ENCODE results near the gene DNM2. TPM values are rescaled to one million over a fixed set of nuclear protein-coding genes. Genes with fewer than 3 reads are reported as not detected.
"Not testable (repeated sequence)": the region's sequence is repeated elsewhere in the genome, so short reads cannot be mapped to it uniquely, and the experiment has no call there.

The DNM2 gene
- total and polyA plus RNA-seq, 3 donors from 2014 or later, result 166 to 274 (median 226) TPM

GRCh38 chr19:10854350-10855089 lies 136.6 kb downstream of the DNM2 start:
- Histone ChIP-seq H3K4me1 (no peaks in the 10 kb centered on the region), H3K4me3 (no peak overlapping the region), H3K27ac (no peak overlapping the region), H3K27me3 (no peaks in the 10 kb centered on the region), H3K9me3 (no peaks in the 10 kb centered on the region), H3K36me3 (ENCODE audit: low read depth, missing control alignments) (no peaks in the 10 kb centered on the region)
- DNase-seq, result no peak
- WGBS, 2 donors, result 49 to 64% methylated on average over 7 of the region's 7 CpGs
- TF ChIP-seq CTCF (IDR thresholded peaks at IDR 0.05) (no peak), POLR2A (IDR thresholded peaks at IDR 0.05) (no peak)
- intact Hi-C loops (cut with DNase I; ENCODE audit: low total_unique reads), result no loop called here

GRCh38 chr19:10855879-10856522 lies 138.1 kb downstream of the DNM2 start:
- no peaks in the 10 kb centered on the region for H3K36me3 ChIP-seq (ENCODE audit: low read depth, missing control alignments)
- DNase-seq, result peak; percentile 36

GRCh38 chr19:10856899-10857298 lies 139.0 kb downstream of the DNM2 start:
- H3K27me3 ChIP-seq, result not testable (repeated sequence)

More at GRCh38 chr19:10855879-10856522, 138.1 kb downstream of the DNM2 start:
- WGBS, 2 donors, result 77 to 92% methylated on average over 5 of the region's 5 CpGs
- Histone ChIP-seq H3K27ac (no peak overlapping the region), H3K9me3 (no peaks in the 10 kb centered on the region), H3K4me3 (no peak overlapping the region), H3K27me3 (no peaks in the 10 kb centered on the region), H3K4me1 (no peaks in the 10 kb centered on the region)
- TF ChIP-seq POLR2A (IDR thresholded peaks at IDR 0.05) (no peak), CTCF (IDR thresholded peaks at IDR 0.05) (peak in 2 of 3 experiments; percentile 38 to 41)
- intact Hi-C loops (cut with DNase I; ENCODE audit: low total_unique reads), result no loop called here

GRCh38 chr19:10858204-10858828 lies 140.4 kb downstream of the DNM2 start:
- no peaks in the 10 kb centered on the region for H3K27me3 ChIP-seq
- peak; percentile 18 to 58 (median 54) for TF ChIP-seq CTCF (IDR thresholded peaks at IDR 0.05)
- TF ChIP-seq POLR2A (IDR thresholded peaks at IDR 0.05), result no peak
- no peaks in the 10 kb centered on the region for H3K36me3 ChIP-seq (ENCODE audit: low read depth, missing control alignments)
- 54 to 72% methylated on average over 4 of the region's 4 CpGs for whole genome bisulfite sequencing, 2 donors
- DNase-seq, result no peak
- no peaks in the 10 kb centered on the region for H3K9me3 ChIP-seq
- H3K27ac ChIP-seq, result no peak overlapping the region
- H3K4me1 ChIP-seq, result no peaks in the 10 kb centered on the region
- H3K4me3 ChIP-seq, result no peak overlapping the region
- intact Hi-C loops (cut with DNase I; ENCODE audit: low total_unique reads), result no loop called here

More at GRCh38 chr19:10856899-10857298, 139.0 kb downstream of the DNM2 start:
- H3K4me3 ChIP-seq; H3K27ac ChIP-seq; H3K9me3 ChIP-seq; H3K36me3 ChIP-seq (ENCODE audit: low read depth, missing control alignments); intact Hi-C loops (cut with DNase I; ENCODE audit: low total_unique reads); DNase-seq; H3K4me1 ChIP-seq: not testable (repeated sequence)
- WGBS, 2 donors, result 89 to 91% methylated on average over 1 of the region's 1 CpG

- TF ChIP-seq CTCF (IDR thresholded peaks at IDR 0.05) (peak in 1 of 3 experiments; percentile 41), POLR2A (IDR thresholded peaks at IDR 0.05) (no peak)
- intact Hi-C loops (cut with DNase I; ENCODE audit: low total_unique reads), result loop anchor here (5.0 kb wide), 1 partner anchor 144 kb away; the partner anchor contains the start of gene DNM2
- WGBS, 2 donors, result 76 to 82% methylated on average over 7 of the region's 7 CpGs
- H3K4me3 ChIP-seq, result no peak overlapping the region
- H3K36me3 ChIP-seq (ENCODE audit: low read depth, missing control alignments), result no peaks in the 10 kb centered on the region
- no peaks in the 10 kb centered on the region for H3K4me1 ChIP-seq
- H3K27me3 ChIP-seq, result no peaks in the 10 kb centered on the region
- no peaks in the 10 kb centered on the region for H3K9me3 ChIP-seq
- DNase-seq, result peak; percentile 48
- no peak overlapping the region for H3K27ac ChIP-seq
Measured at GRCh38 chr19:10861103-10861651, 143.3 kb downstream of the DNM2 start.

Measured in testis (tissue), 3 donors.